ENCODE measurements around the gene GP2.

- TF ChIP-seq CTCF (IDR thresholded peaks at IDR 0.05; ENCODE audit: borderline replicate concordance, extremely low read depth, low read length, poor library complexity, severe bottlenecking): no peak
- no peak for TF ChIP-seq EZH2 (IDR thresholded peaks at IDR 0.05; ENCODE audit: borderline replicate concordance, low read depth, low read length, severe bottlenecking)
Measured at GRCh38 chr16:20334396-20334795, 7.1 kb upstream of the GP2 start.

All from DND-41 (cell line).